HEK293 (cell line): ENCODE data around the gene TSPAN1.
"Not testable (repeated sequence)": the region's sequence is repeated elsewhere in the genome, so short reads cannot be mapped to it uniquely, and the experiment has no call there.

Source experiments
- CTCF ChIA-PET: fragments of 350-600 bp; formaldehyde crosslinking; extraction: SDS; loops from one replicate; lab custom pipeline; 2021; ENCODE audit warnings: antibody characterized with exemption; lab: Yijun Ruan, JAX
- POLR2A ChIA-PET: fragments of 300-600 bp; formaldehyde crosslinking; extraction: SDS; loops from one replicate; lab custom pipeline; 2020; ENCODE audit warnings: antibody characterized with exemption, inconsistent platforms; lab: Yijun Ruan, JAX
- H3K27ac ChIP-seq: fragments of 200-500 bp; sonication (Bioruptor generic); 2 replicates; pipeline ENCODE4 v1.5.1; 2014; ENCODE audit warnings: low read depth, low read length, control low read depth, inconsistent platforms; ENCODE audit errors: extremely low read depth
- H3K36me3 ChIP-seq, 2 experiments: fragments of 200-500 bp in 1 of 2; sonication (Bioruptor generic) in 1 of 2; 1 replicate in 1 of 2; 2 replicates in 1 of 2; pipeline ENCODE4 v1.5.1; 2014 to 2017; ENCODE audit warnings: inconsistent platforms in 2 of 2, low read length in 2 of 2; ENCODE audit not compliant: control insufficient read depth in 2 of 2, insufficient read depth in 1 of 2
- H3K4me1 ChIP-seq: fragments of 200-500 bp; sonication (Bioruptor generic); 2 replicates; pipeline ENCODE4 v1.5.1; 2014; ENCODE audit warnings: mild to moderate bottlenecking, low read length, inconsistent platforms; ENCODE audit not compliant: control insufficient read depth, insufficient read depth
- H3K4me3 ChIP-seq: 2 replicates; pipeline ENCODE4 v1.5.1; 2011; ENCODE audit warnings: low read depth, mild to moderate bottlenecking, control low read depth, low read length, moderate library complexity
- H3K9me3 ChIP-seq: fragments of 200-500 bp; sonication (Bioruptor generic); 2 replicates; pipeline ENCODE4 v1.5.1; 2014; ENCODE audit warnings: low read depth, low read length, inconsistent platforms; ENCODE audit not compliant: control insufficient read depth, insufficient read depth
- ATF2 ChIP-seq: fragments of 450-650 bp; formaldehyde crosslinking; IDR thresholded peaks from 2 replicates; pipeline ENCODE4 v1.5.1; 2016; ENCODE audit warnings: missing biosample characterization, missing genetic modification characterization, low read depth
- KLF7 ChIP-seq: fragments of 450-650 bp; formaldehyde crosslinking; IDR thresholded peaks from 2 replicates; pipeline ENCODE4 v1.5.1; 2016; ENCODE audit warnings: missing biosample characterization, missing genetic modification characterization, borderline replicate concordance
- PRDM10 ChIP-seq: fragments of 450-650 bp; formaldehyde crosslinking; IDR thresholded peaks from 2 replicates; pipeline ENCODE4 v1.5.1; 2016; ENCODE audit warnings: missing biosample characterization, missing genetic modification characterization
- PRDM2 ChIP-seq: fragments of 450-650 bp; formaldehyde crosslinking; IDR thresholded peaks from 2 replicates; pipeline ENCODE4 v1.5.1; 2016; ENCODE audit warnings: missing biosample characterization, missing genetic modification characterization, borderline replicate concordance
- ZNF423 ChIP-seq: fragments of 450-650 bp; formaldehyde crosslinking; IDR thresholded peaks from 2 replicates; pipeline ENCODE4 v1.5.1; 2016; ENCODE audit warnings: missing biosample characterization, missing genetic modification characterization

Gene TSPAN1

GRCh38 chr1:46223472-46223943, 48.6 kb downstream of the TSPAN1 start (continued):
- TF ChIP-seq KLF7 (tag by site-specific recombination): no peak

- Histone ChIP-seq H3K9me3 (no peaks in the 10 kb centered on the region), H3K4me1 (no peaks in the 10 kb centered on the region), H3K27ac (no peak overlapping the region), H3K36me3 (peaks cover 0 to under 1% of the 10 kb centered on the region in 2 experiments; a peak in 1 of 3 replicates), H3K4me3 (no peak overlapping the region)
- ChIA-PET CTCF (interaction anchor here (1.1 to 6.2 kb wide), 11 partner anchors 7 to 188 kb away, joined by 3 to 71 read pairs (median 7); partner anchors contain the start of gene LURAP1), POLR2A (interaction anchor here (1.1 kb wide), 1 partner anchor 22 kb away, joined by 3 read pairs; no protein-coding TSS in a partner anchor)
- TF ChIP-seq PRDM2 (tag by site-specific recombination) (no peak), ZNF423 (tag by site-specific recombination) (no peak), ATF2 (tag by site-specific recombination) (no peak)
These were observed 50.1 kb downstream of the TSPAN1 start for GRCh38 chr1:46224966-46225365.

GRCh38 chr1:46231231-46231630, 56.3 kb downstream of the TSPAN1 start:
- CTCF ChIA-PET: interaction anchor here (1.7 to 2.2 kb wide), 2 partner anchors 7 to 14 kb away, joined by 15 to 17 read pairs; no protein-coding TSS in a partner anchor
- POLR2A ChIA-PET: interaction anchor here (0.9 kb wide), 1 partner anchor 16 kb away, joined by 4 read pairs; the partner anchor contains the start of gene RAD54L

More at GRCh38 chr1:46231231-46231630, 56.3 kb downstream of the TSPAN1 start:
- H3K36me3 ChIP-seq, H3K4me3 ChIP-seq, H3K4me1 ChIP-seq, H3K27ac ChIP-seq: not testable (repeated sequence)
- TF ChIP-seq PRDM10: peak; percentile 60
- TF ChIP-seq, all 188 proteins: peak for 1; not testable (repeated sequence) for 187
- not testable (repeated sequence) for H3K9me3 ChIP-seq
